ENCODE measurements around the gene FKBP5. TPM values are rescaled to one million over a fixed set of nuclear protein-coding genes. Genes with fewer than 3 reads are reported as not detected.

The FKBP5 gene
- total and polyA plus RNA-seq, 9 of the 15 experiments (the other 6 are each of a cell fraction or from before 2014, with no cell fraction given), result 32.7 to 151 (median 75.0) TPM

GRCh38 chr6:35637911-35638310, 50.8 kb downstream of the FKBP5 start:
- Histone ChIP-seq H3K79me2 (ENCODE audit: control insufficient read depth, insufficient read depth, low read length) (peaks cover 4% of the 10 kb centered on the region; the same call in 2 of the 3 replicates), H3K9ac (ENCODE audit: insufficient read depth in 1 of 2, low read depth in 2 of 2, low read length in 2 of 2) (no peak overlapping the region), H3K27ac (ENCODE audit: extremely low read depth, low read depth, low read length) (no peak overlapping the region), H3K9me1 (ENCODE audit: control insufficient read depth, insufficient read depth, low read length) (no peaks in the 10 kb centered on the region), H2AFZ (ENCODE audit: low read depth, low read length) (no peak overlapping the region), H3K4me1 (replicated peaks in 1 of 2; ENCODE audit: control insufficient read depth in 2 of 2, insufficient read depth in 2 of 2, low read length in 2 of 2) (no peaks in the 10 kb centered on the region), H3K9me3 (replicated peaks; ENCODE audit: control insufficient read depth, insufficient read depth, low read depth, low read length) (no peaks in the 10 kb centered on the region), H3K36me3 (ENCODE audit: control insufficient read depth, insufficient read depth, low read length) (peaks cover 83% of the 10 kb centered on the region), H3K4me3 (no peak overlapping the region), H4K20me1 (replicated peaks; ENCODE audit: control insufficient read depth, insufficient read depth, low read length) (no peaks in the 10 kb centered on the region), H3K4me2 (ENCODE audit: insufficient read depth, low read length) (no peak overlapping the region), H3K27me3 (ENCODE audit: control insufficient read depth in 2 of 2, insufficient read depth in 2 of 2, low read length in 2 of 2) (no peaks in the 10 kb centered on the region)
- FAIRE-seq (no peak), DNase-seq (ENCODE audit: extremely low read depth in 1 of 4, low spot score in 3 of 4) (no peak), ATAC-seq (no peak)
- intact Hi-C loops (cut with micrococcal nuclease) (no loop called here), in situ Hi-C loops (cut with MboI) (no loop called here)
- no peak for TF ChIP-seq CXXC5 (CRISPR knock-in tag; IDR thresholded peaks at IDR 0.05)
- no peak for TF ChIP-seq CBX8 (IDR thresholded peaks at IDR 0.05; ENCODE audit: borderline replicate concordance, extremely low read depth, low read depth, low read length, poor library complexity, severe bottlenecking)
- TF ChIP-seq JUN (IDR thresholded peaks at IDR 0.05; ENCODE audit: borderline replicate concordance, low read depth, low read length), result no peak
- no peak for TF ChIP-seq JUN (CRISPR knock-in tag; IDR thresholded peaks at IDR 0.05; ENCODE audit: borderline replicate concordance)
- TF ChIP-seq ZNF12 (CRISPR knock-in tag; IDR thresholded peaks at IDR 0.05), result no peak
- no peak for TF ChIP-seq CEBPB (tag; IDR thresholded peaks at IDR 0.05)
- no peak for TF ChIP-seq MIER1 (IDR thresholded peaks at IDR 0.05; ENCODE audit: low read depth)
- TF ChIP-seq ZBTB11 (CRISPR knock-in tag; IDR thresholded peaks at IDR 0.05), result no peak
- TF ChIP-seq ZNF165 (CRISPR knock-in tag; IDR thresholded peaks at IDR 0.05; ENCODE audit: borderline replicate concordance), result no peak
- 89% methylated on average over 1 of the region's 1 CpG for WGBS (ENCODE audit: insufficient coverage, low coverage, missing lambda C conversion rate)
- BruUV-seq (replicated peaks), result no TSS peak
- ChIA-PET POLR2A (interaction anchor here (0.9 to 1.3 kb wide), 5 partner anchors 9 to 36 kb away, joined by 3 to 4 read pairs (median 4); no protein-coding TSS in a partner anchor), CTCF (ENCODE audit: low intra/inter-chr PET ratio) (no interaction called here)
